B cell (primary cell): ENCODE data around the gene AMDHD1. TPM values are rescaled to one million over a fixed set of nuclear protein-coding genes. Genes with fewer than 3 reads are reported as not detected.

Experiments
- ATAC-seq: fragments of 200-7000 bp; cut with Tn5 transposase; one replicate; pipeline ENCODE4 v1.10.0; 2021; ENCODE audit warnings: low read depth, mild to moderate bottlenecking, moderate number of reproducible peaks, moderate library complexity
- CTCF ChIA-PET: fragments of 350-600 bp; sonication (Branson Sonifier 250); formaldehyde crosslinking; loops from one replicate; lab custom pipeline; 2021; ENCODE audit warnings: antibody characterized with exemption, inconsistent platforms; lab: Charles Lee
- POLR2A ChIA-PET: fragments of 350-600 bp; sonication (Branson Sonifier 250); formaldehyde crosslinking; loops from one replicate; lab custom pipeline; 2021; ENCODE audit warnings: antibody characterized with exemption; lab: Charles Lee
- DNase-seq: peaks from one replicate; pipeline ENCODE4 v3.0.0; 2013
- H2AFZ ChIP-seq: 2 replicates; pipeline ENCODE4 v1.6.1; 2012; ENCODE audit warnings: mild to moderate bottlenecking, low read depth, low read length; ENCODE audit not compliant: insufficient read depth, poor library complexity, severe bottlenecking
- H3K27ac ChIP-seq, 2 donors: 1 replicate in 1 of 2; 2 replicates in 1 of 2; pipeline ENCODE4 v1.5.1; 2012 to 2013; ENCODE audit warnings: low read length in 2 of 2, mild to moderate bottlenecking in 2 of 2, moderate library complexity in 1 of 2
- H3K27me3 ChIP-seq, 4 experiments: fragments of 200-600 bp in 1 of 4; sonication (generic) in 1 of 4; replicated peaks in 1 of 4; 1 replicate in 2 of 4; 2 replicates in 2 of 4; pipeline versions ENCODE4 v1.6.1 to v1.7.0; 2013 to 2016; ENCODE audit warnings: low read length in 3 of 4, mild to moderate bottlenecking in 2 of 4, mixed read lengths in 1 of 4, moderate library complexity in 1 of 4; ENCODE audit not compliant: insufficient read depth in 4 of 4, control insufficient read depth in 3 of 4; ENCODE audit errors: control extremely low read depth in 1 of 4
- H3K36me3 ChIP-seq, 2 experiments: replicated peaks in 1 of 2; 1 replicate in 1 of 2; 2 replicates in 1 of 2; pipeline versions ENCODE4 v1.6.1 to v1.7.1; 2013; ENCODE audit warnings: low read length in 1 of 2; ENCODE audit not compliant: insufficient read depth in 2 of 2, control insufficient read depth in 1 of 2; ENCODE audit errors: control extremely low read depth in 1 of 2, extremely low read depth in 1 of 2
- H3K4me1 ChIP-seq, 2 donors: fragments of 200-600 bp in 1 of 2; sonication (generic) in 1 of 2; 1 replicate in 1 of 2; 2 replicates in 1 of 2; pipeline versions ENCODE4 v1.5.1 to v1.6.1; 2013 to 2017; ENCODE audit warnings: low read length in 2 of 2; ENCODE audit not compliant: control insufficient read depth in 2 of 2, insufficient read depth in 2 of 2
- H3K4me2 ChIP-seq: replicated peaks from 2 replicates; pipeline ENCODE3; 2012; ENCODE audit warnings: mild to moderate bottlenecking, low read depth, low read length; ENCODE audit not compliant: poor library complexity, severe bottlenecking
- H3K4me3 ChIP-seq, 5 experiments: fragments of 200-600 bp in 1 of 5; sonication (generic) in 1 of 5; 1 replicate in 3 of 5; 2 replicates in 2 of 5; pipeline versions ENCODE4 v1.5.1 to v1.7.0; 2011 to 2016; ENCODE audit warnings: low read length in 4 of 5, mild to moderate bottlenecking in 4 of 5, low read depth in 2 of 5, control low read depth in 1 of 5, moderate library complexity in 1 of 5; ENCODE audit not compliant: insufficient read depth in 1 of 5; ENCODE audit errors: control extremely low read depth in 1 of 5, extremely low read depth in 1 of 5
- H3K79me2 ChIP-seq: fragments of 200-600 bp; sonication (generic); one replicate; pipeline ENCODE4 v1.6.0; 2016; ENCODE audit warnings: low read length; ENCODE audit not compliant: control insufficient read depth, insufficient read depth
- H3K9ac ChIP-seq: fragments of 200-600 bp; sonication (generic); 2 replicates; pipeline ENCODE4 v1.6.1; 2017; ENCODE audit warnings: mild to moderate bottlenecking, low read length, moderate library complexity
- H3K9me3 ChIP-seq, 3 donors: one replicate each; pipeline versions ENCODE4 v1.6.1 to v1.7.1; 2013; ENCODE audit warnings: low read length in 2 of 3; ENCODE audit not compliant: control insufficient read depth in 2 of 3, insufficient read depth in 1 of 3; ENCODE audit errors: control extremely low read depth in 1 of 3
- H4K20me1 ChIP-seq: 2 replicates; pipeline ENCODE4 v1.6.0; 2012; ENCODE audit warnings: mild to moderate bottlenecking, low read length; ENCODE audit not compliant: insufficient read depth, control insufficient read depth, poor library complexity, severe bottlenecking
- H3K27ac Mint-ChIP-seq: one replicate; pipeline ENCODE4 v1.8.0; 2021; ENCODE audit warnings: mixed read lengths
- H3K27me3 Mint-ChIP-seq: one replicate; pipeline ENCODE4 v1.8.0; 2021; ENCODE audit warnings: mixed read lengths
- H3K4me1 Mint-ChIP-seq: one replicate; pipeline ENCODE4 v1.8.0; 2021; ENCODE audit warnings: mixed read lengths
- H3K4me3 Mint-ChIP-seq: one replicate; pipeline ENCODE4 v1.8.0; 2021; ENCODE audit warnings: mixed read lengths
- H3K9me3 Mint-ChIP-seq: one replicate; pipeline ENCODE4 v1.8.0; 2022; ENCODE audit warnings: mixed read lengths; ENCODE audit not compliant: insufficient read depth
- EZH2 ChIP-seq: IDR thresholded peaks from 2 replicates; pipeline ENCODE4 v1.6.1; 2012; ENCODE audit warnings: borderline replicate concordance, low read depth, mild to moderate bottlenecking, moderate library complexity, low read length; ENCODE audit not compliant: insufficient read depth, poor library complexity, severe bottlenecking
- WGBS: methylation state at CpG from one replicate; pipeline ENCODE4 v1.1.5; 2013; ENCODE audit warnings: missing lambda C conversion rate; ENCODE audit not compliant: insufficient coverage; 5-methylcytosine and 5-hydroxymethylcytosine counted together
- intact Hi-C: fragments of 100-400 bp; cut with micrococcal nuclease; formaldehyde crosslinking; loops from one replicate; pipeline ENCODE4 v1.10.0; 2022
- polyA plus RNA-seq: library from polyadenylated mRNA; depleted of rRNA; stranded (reverse); fragments of >200 nt; gene quantifications from 2 replicates; pipeline ENCODE4 v1.2.3, GENCODE V29; 2012
- total RNA-seq, 2 donors: library from RNA; stranded (reverse); fragments of 120-200 nt in 1 of 2; gene quantifications; 1 replicate in 1 of 2; 2 replicates in 1 of 2; pipeline versions ENCODE4 v1.2.3 to v1.2.4, GENCODE V29; 2013 to 2022
- TF ChIP-seq, protein P1 (sequence below): fragments of 200-600 bp; IDR thresholded peaks from one replicate; pipeline ENCODE4 v1.8.0; 2022; ENCODE audit warnings: antibody characterized with exemption, mild to moderate bottlenecking

Gene AMDHD1
- total and polyA plus RNA-seq, 2 donors (not counting 1 experiment from before 2014, with no cell fraction given), result 1.5 to 2.3 TPM

DNA sequence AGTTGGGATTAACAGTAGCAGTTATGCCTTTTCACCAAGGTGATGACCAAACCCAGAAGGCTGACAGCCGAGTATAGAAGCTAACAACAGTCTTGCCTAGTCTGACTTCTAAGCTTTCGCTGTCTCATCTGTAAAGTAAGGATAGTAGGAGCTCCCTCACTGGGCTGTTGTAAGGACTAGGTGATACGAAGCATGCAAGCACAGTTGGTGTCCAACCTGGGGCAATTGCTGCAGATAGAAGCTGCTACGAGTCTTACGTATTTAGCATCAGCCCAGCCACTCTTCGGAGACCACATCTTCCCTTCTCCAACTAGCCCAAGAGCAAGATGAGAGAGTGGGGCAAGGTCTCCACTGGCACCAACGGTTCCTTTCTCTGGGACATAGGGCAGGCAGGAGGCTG is 47.0 kb downstream of the AMDHD1 start:
- Histone ChIP-seq H3K36me3 (no peaks in the 10 kb centered on the region), H3K79me2 (no peaks in the 10 kb centered on the region), H3K27ac (no peak overlapping the region), H3K4me2 (no peak overlapping the region), H3K9ac (no peak overlapping the region), H4K20me1 (no peaks in the 10 kb centered on the region), H3K9me3 (no peaks in the 10 kb centered on the region), H2AFZ (no peak overlapping the region), H3K27me3 (no peaks in the 10 kb centered on the region), H3K4me1 (no peaks in the 10 kb centered on the region), H3K4me3 (no peak overlapping the region)
- DNase-seq, result no peak
- Mint-ChIP-seq H3K27me3 (no peaks in the 10 kb centered on the region), H3K27ac (no peak overlapping the region), H3K9me3 (no peaks in the 10 kb centered on the region), H3K4me1 (no peaks in the 10 kb centered on the region), H3K4me3 (no peak overlapping the region)
- ATAC-seq, result no peak
- POLR2A ChIA-PET, result interaction anchor here (0.6 kb wide), 1 partner anchor 236 kb away, joined by 3 read pairs; no protein-coding TSS in a partner anchor
- intact Hi-C loops, result no loop called here
- CTCF ChIA-PET, result interaction anchor here (0.8 to 1.0 kb wide), 2 partner anchors 9 to 72 kb away, joined by 3 to 4 read pairs; no protein-coding TSS in a partner anchor
- TF ChIP-seq, protein P1, sequence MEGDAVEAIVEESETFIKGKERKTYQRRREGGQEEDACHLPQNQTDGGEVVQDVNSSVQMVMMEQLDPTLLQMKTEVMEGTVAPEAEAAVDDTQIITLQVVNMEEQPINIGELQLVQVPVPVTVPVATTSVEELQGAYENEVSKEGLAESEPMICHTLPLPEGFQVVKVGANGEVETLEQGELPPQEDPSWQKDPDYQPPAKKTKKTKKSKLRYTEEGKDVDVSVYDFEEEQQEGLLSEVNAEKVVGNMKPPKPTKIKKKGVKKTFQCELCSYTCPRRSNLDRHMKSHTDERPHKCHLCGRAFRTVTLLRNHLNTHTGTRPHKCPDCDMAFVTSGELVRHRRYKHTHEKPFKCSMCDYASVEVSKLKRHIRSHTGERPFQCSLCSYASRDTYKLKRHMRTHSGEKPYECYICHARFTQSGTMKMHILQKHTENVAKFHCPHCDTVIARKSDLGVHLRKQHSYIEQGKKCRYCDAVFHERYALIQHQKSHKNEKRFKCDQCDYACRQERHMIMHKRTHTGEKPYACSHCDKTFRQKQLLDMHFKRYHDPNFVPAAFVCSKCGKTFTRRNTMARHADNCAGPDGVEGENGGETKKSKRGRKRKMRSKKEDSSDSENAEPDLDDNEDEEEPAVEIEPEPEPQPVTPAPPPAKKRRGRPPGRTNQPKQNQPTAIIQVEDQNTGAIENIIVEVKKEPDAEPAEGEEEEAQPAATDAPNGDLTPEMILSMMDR, result no peak
- no peak for TF ChIP-seq EZH2
- WGBS, result 92% methylated on average over 3 of the region's 7 CpGs

DNA sequence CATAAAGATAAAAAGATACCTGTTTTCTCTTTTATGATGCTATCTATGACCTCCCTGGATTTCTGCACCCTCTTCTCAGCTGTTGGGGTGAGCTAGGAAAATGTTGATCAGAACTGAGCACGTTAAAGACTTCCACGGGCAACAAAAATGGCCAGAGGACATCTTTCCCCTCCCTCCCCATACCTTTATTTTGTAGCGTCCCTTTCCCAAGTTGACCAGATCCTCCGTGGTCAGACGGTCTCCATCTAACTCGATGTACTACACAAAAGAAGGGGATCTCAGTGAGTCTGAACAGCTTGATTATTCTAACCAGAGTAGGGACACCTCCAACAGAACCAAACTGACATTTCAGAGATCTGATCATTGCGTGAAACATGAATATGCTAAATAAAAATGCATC is 50.8 kb downstream of the AMDHD1 start:
- Histone ChIP-seq H2AFZ (no peak overlapping the region), H3K9me3 (no peaks in the 10 kb centered on the region), H4K20me1 (no peaks in the 10 kb centered on the region), H3K4me2 (no peak overlapping the region), H3K27me3 (no peaks in the 10 kb centered on the region), H3K4me3 (no peak overlapping the region), H3K4me1 (peaks cover 0 to 4% of the 10 kb centered on the region in 2 donors), H3K79me2 (no peaks in the 10 kb centered on the region), H3K9ac (no peak overlapping the region), H3K36me3 (no peaks in the 10 kb centered on the region), H3K27ac (no peak overlapping the region)
- Mint-ChIP-seq H3K9me3 (no peaks in the 10 kb centered on the region), H3K4me3 (no peak overlapping the region), H3K4me1 (peaks cover 5% of the 10 kb centered on the region), H3K27ac (no peak overlapping the region), H3K27me3 (no peaks in the 10 kb centered on the region)
- intact Hi-C loops, result no loop called here
- ATAC-seq (no peak), DNase-seq (no peak)
- ChIA-PET POLR2A (no interaction called here), CTCF (interaction anchor here (0.9 to 1.5 kb wide), 2 partner anchors 14 kb away, joined by 3 read pairs; no protein-coding TSS in a partner anchor)
- TF ChIP-seq, protein P1, result no peak
- no peak for TF ChIP-seq EZH2
- 96% methylated on average over 4 of the region's 7 CpGs for WGBS
